K562 (cell line): ENCODE measurements around the gene CENPE. TPM values are rescaled to one million over a fixed set of nuclear protein-coding genes. Genes with fewer than 3 reads are reported as not detected.

Experiments used
- KHSRP ChIP-seq: fragments of 450-650 bp; IDR thresholded peaks from 2 replicates; pipeline ENCODE4 v1.6.1; 2017
- SAFB2 ChIP-seq: fragments of 200-400 bp; formaldehyde crosslinking; IDR thresholded peaks from 2 replicates; pipeline ENCODE4 v1.6.1; 2018; ENCODE audit warnings: borderline replicate concordance, low read length, low read depth, moderate library complexity; ENCODE audit not compliant: severe bottlenecking
- ZBTB7A ChIP-seq: IDR thresholded peaks from 2 replicates; pipeline ENCODE4 v1.6.1; 2011; ENCODE audit warnings: low read depth, mild to moderate bottlenecking, low read length, moderate library complexity, borderline replicate concordance; ENCODE audit not compliant: control insufficient read depth
- ZFX ChIP-seq: sonication (generic); formaldehyde crosslinking; IDR thresholded peaks from 2 replicates; pipeline ENCODE4 v1.8.0; 2022; ENCODE audit warnings: mild to moderate bottlenecking, missing genetic modification reagents, moderate library complexity
- ZNF280A ChIP-seq: fragments of 450-650 bp; IDR thresholded peaks from 2 replicates; pipeline ENCODE4 v1.6.1; 2018; ENCODE audit warnings: mild to moderate bottlenecking, low read depth; ENCODE audit not compliant: partially characterized antibody
- ZNF592 ChIP-seq: fragments of 450-650 bp; IDR thresholded peaks from 2 replicates; pipeline ENCODE4 v1.6.1; 2017; ENCODE audit warnings: antibody characterized with exemption, mild to moderate bottlenecking
- polyA plus RNA-seq, 8 experiments: library from polyadenylated mRNA; depleted of rRNA in 4 of 8; stranded (reverse) in 5 of 8; unstranded in 3 of 8; fragments of >200 nt; fragmentation: Nextera tagmentation in 2 of 8; fragmentation: Illumina TruSeq in 1 of 8; extraction: Ambion mirVana in 2 of 8; extraction: Trizol in 1 of 8; gene quantifications; 2 replicates each; pipeline versions ENCODE4 v1.2.1 to v1.2.3, GENCODE V29; 2011 to 2014; ENCODE audit warnings: inconsistent platforms in 1 of 8, missing spikeins in 1 of 8
- total RNA-seq, 7 experiments: library from RNA; depleted of rRNA in 6 of 7; stranded (reverse); fragments of >200 nt in 6 of 7; fragmentation: Illumina TruSeq in 2 of 7; extraction: Trizol in 2 of 7; gene quantifications; 2 replicates each; pipeline versions ENCODE4 v1.2.1 to v1.2.3, GENCODE V29; 2011 to 2021; ENCODE audit warnings: low replicate concordance in 1 of 7
- TF ChIP-seq, protein P1 (sequence below), 2 experiments: IDR thresholded peaks in 1 of 2; conservative IDR thresholded peaks in 1 of 2; 2 replicates each; pipeline ENCODE4 v1.6.1; 2016; ENCODE audit warnings: low read depth in 2 of 2, mild to moderate bottlenecking in 1 of 2, missing compliant biosample characterization in 1 of 2, missing genetic modification characterization in 1 of 2, moderate library complexity in 1 of 2
- TF ChIP-seq, protein P2 (sequence below): sonication (generic); formaldehyde crosslinking; IDR thresholded peaks from 2 replicates; pipeline ENCODE4 v1.8.1; 2023; ENCODE audit warnings: mild to moderate bottlenecking, missing genetic modification reagents
- TF ChIP-seq, protein P3 (sequence below): sonication (generic); IDR thresholded peaks from 2 replicates; pipeline ENCODE4 v1.6.1; 2016

Gene CENPE
- total and polyA plus RNA-seq, 9 of the 15 experiments (the other 6 are each of a cell fraction or from before 2014, with no cell fraction given), result 9.9 to 53.2 (median 27.4) TPM

DNA sequence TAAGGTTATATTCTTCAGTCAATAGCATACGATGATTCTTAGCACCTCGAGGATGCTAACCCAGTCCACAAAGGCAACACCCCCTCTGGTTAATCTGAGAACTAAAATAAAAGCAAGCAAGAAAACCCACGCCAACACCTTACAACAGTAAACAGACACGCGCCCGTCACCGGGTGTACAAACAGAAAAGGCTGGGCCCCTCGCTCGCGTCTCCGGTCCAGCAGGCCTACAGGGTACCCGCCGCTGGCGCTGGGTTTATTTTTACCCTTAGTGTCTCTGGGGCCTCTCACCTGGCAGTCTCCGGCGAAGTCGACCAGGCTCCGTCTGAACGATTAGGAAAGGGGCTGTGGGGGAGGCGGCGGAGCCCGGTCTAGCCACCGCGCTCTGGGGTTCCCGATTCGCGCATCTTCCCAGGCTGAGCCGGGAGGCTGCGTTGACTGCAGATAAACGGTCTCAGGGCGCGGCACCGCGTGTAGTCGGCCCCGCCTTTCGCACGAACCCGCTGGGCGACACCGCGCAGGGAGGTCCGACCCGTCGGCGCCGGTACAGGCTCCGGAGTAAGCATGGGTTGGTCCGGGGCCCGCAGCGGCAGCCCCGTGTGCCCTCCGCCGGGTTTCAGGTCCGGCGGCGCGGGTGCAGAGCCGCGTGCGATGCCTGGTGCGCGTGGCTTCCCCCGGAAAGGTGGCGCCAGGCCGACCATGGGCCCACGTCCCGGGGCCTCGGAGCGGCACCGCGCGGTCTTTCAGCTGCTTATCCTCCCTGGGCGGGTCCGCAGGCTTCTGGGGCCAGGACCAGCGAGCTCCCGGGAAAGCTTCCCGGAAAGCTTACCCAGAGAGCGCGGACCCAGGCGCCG lies 122.0 kb downstream of the CENPE start (continued):
- TF ChIP-seq, protein P1, sequence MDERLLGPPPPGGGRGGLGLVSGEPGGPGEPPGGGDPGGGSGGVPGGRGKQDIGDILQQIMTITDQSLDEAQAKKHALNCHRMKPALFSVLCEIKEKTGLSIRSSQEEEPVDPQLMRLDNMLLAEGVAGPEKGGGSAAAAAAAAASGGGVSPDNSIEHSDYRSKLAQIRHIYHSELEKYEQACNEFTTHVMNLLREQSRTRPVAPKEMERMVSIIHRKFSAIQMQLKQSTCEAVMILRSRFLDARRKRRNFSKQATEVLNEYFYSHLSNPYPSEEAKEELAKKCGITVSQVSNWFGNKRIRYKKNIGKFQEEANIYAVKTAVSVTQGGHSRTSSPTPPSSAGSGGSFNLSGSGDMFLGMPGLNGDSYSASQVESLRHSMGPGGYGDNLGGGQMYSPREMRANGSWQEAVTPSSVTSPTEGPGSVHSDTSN (CRISPR knock-in tag; IDR thresholded peaks at IDR 0.05; ENCODE audit: low read depth), result no peak
- TF ChIP-seq, protein P1 (tag; conservative IDR thresholded peaks at IDR 0.05; ENCODE audit: low read depth), result no peak
- TF ChIP-seq SAFB2 (no peak), ZNF592 (peak; percentile 78), ZNF280A (no peak), ZFX (CRISPR knock-in tag) (peak; percentile 99), ZBTB7A (no peak), KHSRP (no peak)
- TF ChIP-seq, protein P2, sequence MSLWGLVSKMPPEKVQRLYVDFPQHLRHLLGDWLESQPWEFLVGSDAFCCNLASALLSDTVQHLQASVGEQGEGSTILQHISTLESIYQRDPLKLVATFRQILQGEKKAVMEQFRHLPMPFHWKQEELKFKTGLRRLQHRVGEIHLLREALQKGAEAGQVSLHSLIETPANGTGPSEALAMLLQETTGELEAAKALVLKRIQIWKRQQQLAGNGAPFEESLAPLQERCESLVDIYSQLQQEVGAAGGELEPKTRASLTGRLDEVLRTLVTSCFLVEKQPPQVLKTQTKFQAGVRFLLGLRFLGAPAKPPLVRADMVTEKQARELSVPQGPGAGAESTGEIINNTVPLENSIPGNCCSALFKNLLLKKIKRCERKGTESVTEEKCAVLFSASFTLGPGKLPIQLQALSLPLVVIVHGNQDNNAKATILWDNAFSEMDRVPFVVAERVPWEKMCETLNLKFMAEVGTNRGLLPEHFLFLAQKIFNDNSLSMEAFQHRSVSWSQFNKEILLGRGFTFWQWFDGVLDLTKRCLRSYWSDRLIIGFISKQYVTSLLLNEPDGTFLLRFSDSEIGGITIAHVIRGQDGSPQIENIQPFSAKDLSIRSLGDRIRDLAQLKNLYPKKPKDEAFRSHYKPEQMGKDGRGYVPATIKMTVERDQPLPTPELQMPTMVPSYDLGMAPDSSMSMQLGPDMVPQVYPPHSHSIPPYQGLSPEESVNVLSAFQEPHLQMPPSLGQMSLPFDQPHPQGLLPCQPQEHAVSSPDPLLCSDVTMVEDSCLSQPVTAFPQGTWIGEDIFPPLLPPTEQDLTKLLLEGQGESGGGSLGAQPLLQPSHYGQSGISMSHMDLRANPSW, result no peak
- TF ChIP-seq, protein P3, sequence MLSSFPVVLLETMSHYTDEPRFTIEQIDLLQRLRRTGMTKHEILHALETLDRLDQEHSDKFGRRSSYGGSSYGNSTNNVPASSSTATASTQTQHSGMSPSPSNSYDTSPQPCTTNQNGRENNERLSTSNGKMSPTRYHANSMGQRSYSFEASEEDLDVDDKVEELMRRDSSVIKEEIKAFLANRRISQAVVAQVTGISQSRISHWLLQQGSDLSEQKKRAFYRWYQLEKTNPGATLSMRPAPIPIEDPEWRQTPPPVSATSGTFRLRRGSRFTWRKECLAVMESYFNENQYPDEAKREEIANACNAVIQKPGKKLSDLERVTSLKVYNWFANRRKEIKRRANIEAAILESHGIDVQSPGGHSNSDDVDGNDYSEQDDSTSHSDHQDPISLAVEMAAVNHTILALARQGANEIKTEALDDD, result no peak
